ENCODE results near the gene DYNLT2. TPM values are rescaled to one million over a fixed set of nuclear protein-coding genes. Genes with fewer than 3 reads are reported as not detected.

Gene DYNLT2
- total RNA-seq, 1 experiment from 2014 or later, result 1.7 TPM

GRCh38 chr6:169726963-169727362, 24.4 kb downstream of the DYNLT2 start:
- ATAC-seq, result no peak
- H3K36me3 Mint-ChIP-seq, result no peaks in the 10 kb centered on the region
- no peak overlapping the region for H3K4me3 Mint-ChIP-seq
- no peak overlapping the region for H3K27ac Mint-ChIP-seq
- ChIA-PET POLR2A (no interaction called here), CTCF (no interaction called here)
- no peak for TF ChIP-seq EMX1 (CRISPR knock-in tag; IDR thresholded peaks at IDR 0.05)
- TF ChIP-seq IRF2 (CRISPR knock-in tag; IDR thresholded peaks at IDR 0.05; ENCODE audit: borderline replicate concordance, low read depth), result no peak
- TF ChIP-seq ZSCAN18 (CRISPR knock-in tag; IDR thresholded peaks at IDR 0.05), result no peak
- TF ChIP-seq IRF1 (CRISPR knock-in tag; IDR thresholded peaks at IDR 0.05), result no peak
- TF ChIP-seq ATF3 (CRISPR knock-in tag; conservative IDR thresholded peaks at IDR 0.05), result no peak
- TF ChIP-seq ATF2 (CRISPR knock-in tag; IDR thresholded peaks at IDR 0.05; ENCODE audit: borderline replicate concordance, low read depth), result no peak
- no peak for TF ChIP-seq ZBTB21 (CRISPR knock-in tag; IDR thresholded peaks at IDR 0.05; ENCODE audit: borderline replicate concordance)
- TF ChIP-seq ZMAT4 (CRISPR knock-in tag; IDR thresholded peaks at IDR 0.05), result no peak
- TF ChIP-seq ZNF281 (CRISPR knock-in tag; IDR thresholded peaks at IDR 0.05), result no peak
- TF ChIP-seq STAT6 (CRISPR knock-in tag; conservative IDR thresholded peaks at IDR 0.05; ENCODE audit: low read depth), result no peak
- no peak for TF ChIP-seq OVOL2 (CRISPR knock-in tag; IDR thresholded peaks at IDR 0.05; ENCODE audit: borderline replicate concordance)
- TF ChIP-seq SMAD4 (CRISPR knock-in tag; IDR thresholded peaks at IDR 0.05), result no peak
- no peak for TF ChIP-seq PRDM15 (CRISPR knock-in tag; IDR thresholded peaks at IDR 0.05)
- TF ChIP-seq TP53 (CRISPR knock-in tag; IDR thresholded peaks at IDR 0.05), result no peak
- no peak for TF ChIP-seq GRHL2 (CRISPR knock-in tag; IDR thresholded peaks at IDR 0.05; ENCODE audit: insufficient replicate concordance, severe bottlenecking)
- TF ChIP-seq ZNF232 (CRISPR knock-in tag; IDR thresholded peaks at IDR 0.05), result no peak
- no peak for TF ChIP-seq SOX15 (CRISPR knock-in tag; IDR thresholded peaks at IDR 0.05)
- no peak for TF ChIP-seq SP1 (CRISPR knock-in tag; conservative IDR thresholded peaks at IDR 0.05)
- no peak for TF ChIP-seq CTCF (IDR thresholded peaks at IDR 0.05)
- peaks cover 29% of the 10 kb centered on the region for H3K4me1 Mint-ChIP-seq
- no peaks in the 10 kb centered on the region for H3K9me3 Mint-ChIP-seq
- peaks cover 8% of the 10 kb centered on the region for H3K27me3 Mint-ChIP-seq (ENCODE audit: low read depth)
- no peak for DNase-seq (ENCODE audit: low spot score)
